GM23338 (cell line): ENCODE results near the gene APPL2. TPM values are rescaled to one million over a fixed set of nuclear protein-coding genes. Genes with fewer than 3 reads are reported as not detected.

ENCODE experiments used
- ATAC-seq: fragments of 200-7000 bp; cut with Tn5 transposase; 3 replicates; pipeline ENCODE4 v1.9.1; 2020
- DNase-seq: peaks from one replicate; pipeline ENCODE4 v3.0.0-alpha.2; 2015; ENCODE audit warnings: low spot score
- H2AFZ ChIP-seq: fragments of 200-600 bp; sonication (generic); 2 replicates; pipeline ENCODE4 v1.8.0; 2016; ENCODE audit warnings: antibody characterized with exemption, mild to moderate bottlenecking, moderate library complexity
- H3F3A ChIP-seq: fragments of 200-600 bp; sonication (generic); replicated peaks from 2 replicates; pipeline ENCODE4 v1.8.0; 2017; ENCODE audit warnings: antibody characterized with exemption, mixed run types, low read depth
- H3K27ac ChIP-seq: fragments of 200-600 bp; sonication (generic); 2 replicates; pipeline ENCODE4 v1.6.1; 2016; ENCODE audit warnings: low read depth
- H3K27me3 ChIP-seq: fragments of 200-600 bp; sonication (generic); 2 replicates; pipeline ENCODE4 v1.8.0; 2016; ENCODE audit warnings: mild to moderate bottlenecking, mixed run types, moderate library complexity; ENCODE audit not compliant: insufficient read depth
- H3K36me3 ChIP-seq: fragments of 200-600 bp; sonication (generic); 2 replicates; pipeline ENCODE4 v1.8.0; 2016; ENCODE audit warnings: mild to moderate bottlenecking; ENCODE audit not compliant: insufficient read depth
- H3K4me1 ChIP-seq: fragments of 200-600 bp; sonication (generic); 2 replicates; pipeline ENCODE4 v1.8.0; 2016; ENCODE audit warnings: mild to moderate bottlenecking, moderate library complexity; ENCODE audit not compliant: insufficient read depth
- H3K4me2 ChIP-seq: fragments of 200-600 bp; sonication (generic); 2 replicates; pipeline ENCODE4 v1.7.1; 2017; ENCODE audit warnings: mixed run types
- H3K4me3 ChIP-seq: fragments of 200-600 bp; sonication (generic); 2 replicates; pipeline ENCODE4 v1.6.1; 2016; ENCODE audit warnings: mixed run types
- H3K79me2 ChIP-seq: fragments of 200-600 bp; sonication (generic); replicated peaks from 2 replicates; pipeline ENCODE4 v1.8.0; 2017; ENCODE audit warnings: mild to moderate bottlenecking; ENCODE audit not compliant: insufficient read depth
- H3K9me2 ChIP-seq: fragments of 200-600 bp; sonication (generic); 2 replicates; pipeline ENCODE4 v1.8.0; 2017; ENCODE audit not compliant: insufficient read depth
- H4K20me1 ChIP-seq: fragments of 200-600 bp; sonication (generic); replicated peaks from 2 replicates; pipeline ENCODE4 v1.8.0; 2017; ENCODE audit warnings: mild to moderate bottlenecking; ENCODE audit not compliant: insufficient read depth
- H3K27ac Mint-ChIP-seq: 2 replicates; pipeline ENCODE4 v1.8.0; 2020; ENCODE audit warnings: inconsistent platforms, mild to moderate bottlenecking, moderate library complexity, mixed read lengths
- H3K27me3 Mint-ChIP-seq: 3 replicates; pipeline ENCODE4 v1.8.0; 2022; ENCODE audit warnings: low read depth, mild to moderate bottlenecking, moderate library complexity, mixed read lengths, inconsistent platforms; ENCODE audit not compliant: insufficient read depth, poor library complexity
- H3K36me3 Mint-ChIP-seq: 3 replicates; pipeline ENCODE4 v1.8.0; 2021; ENCODE audit warnings: low read depth, mild to moderate bottlenecking, inconsistent platforms, moderate library complexity, mixed read lengths
- H3K4me1 Mint-ChIP-seq: 3 replicates; pipeline ENCODE4 v1.8.0; 2020; ENCODE audit warnings: mild to moderate bottlenecking, inconsistent platforms, mixed read lengths
- H3K4me3 Mint-ChIP-seq: 3 replicates; pipeline ENCODE4 v1.8.0; 2021; ENCODE audit warnings: moderate library complexity, mild to moderate bottlenecking, inconsistent platforms, mixed read lengths
- H3K9me3 Mint-ChIP-seq: 3 replicates; pipeline ENCODE4 v1.8.0; 2020; ENCODE audit warnings: moderate library complexity, mild to moderate bottlenecking, inconsistent platforms, mixed read lengths
- CREB1 ChIP-seq: fragments of 250-450 bp; sonication (Bioruptor Pico); IDR thresholded peaks from 2 replicates; pipeline ENCODE4 v1.5.0; 2020; ENCODE audit warnings: low read depth, mild to moderate bottlenecking, moderate library complexity
- EZH2 ChIP-seq: fragments of 200-600 bp; sonication (generic); IDR thresholded peaks from one replicate; pipeline ENCODE4 v1.8.0; 2017; ENCODE audit warnings: antibody characterized with exemption, mild to moderate bottlenecking, low read depth; ENCODE audit not compliant: unreplicated experiment
- EZH2phosphoT487 ChIP-seq: fragments of 200-600 bp; sonication (generic); IDR thresholded peaks from one replicate; pipeline ENCODE4 v1.8.1; 2018; ENCODE audit warnings: antibody characterized with exemption; ENCODE audit not compliant: unreplicated experiment
- NANOG ChIP-seq: IDR thresholded peaks from 2 replicates; pipeline ENCODE4 v1.6.1; 2016; ENCODE audit warnings: antibody characterized with exemption, borderline replicate concordance
- POLR2AphosphoS5 ChIP-seq: IDR thresholded peaks from 2 replicates; pipeline ENCODE4 v1.6.1; 2016; ENCODE audit warnings: antibody characterized with exemption, low read depth
- STAT1 ChIP-seq: IDR thresholded peaks from one replicate; pipeline ENCODE4 v1.6.1; 2016; ENCODE audit warnings: antibody characterized with exemption; ENCODE audit not compliant: unreplicated experiment
- ZNF114 ChIP-seq: fragments of 250-450 bp; sonication (Bioruptor Pico); IDR thresholded peaks from 2 replicates; pipeline ENCODE4 v1.5.0; 2020; ENCODE audit warnings: mild to moderate bottlenecking, moderate library complexity
- ZNF331 ChIP-seq: fragments of 250-450 bp; sonication (Bioruptor Pico); IDR thresholded peaks from 2 replicates; pipeline ENCODE4 v1.5.0; 2020; ENCODE audit warnings: low read depth, mild to moderate bottlenecking, moderate library complexity
- polyA plus RNA-seq: library from polyadenylated mRNA; unstranded; fragments of >200 nt; fragmentation: Nextera tagmentation; extraction: Ambion mirVana; gene quantifications from 2 replicates; pipeline ENCODE4 v1.2.1, GENCODE V29; 2016
- total RNA-seq: library from RNA; depleted of rRNA; stranded (reverse); fragments of >200 nt; shearing (Covaris generic); gene quantifications from 2 replicates; pipeline ENCODE4 v1.2.3, GENCODE V29; 2014
- TF ChIP-seq, protein P1 (sequence below): IDR thresholded peaks from 2 replicates; pipeline ENCODE4 v1.6.1; 2016; ENCODE audit warnings: antibody characterized with exemption
- TF ChIP-seq, protein P2 (sequence below): IDR thresholded peaks from one replicate; pipeline ENCODE4 v1.6.1; 2018; ENCODE audit warnings: antibody characterized with exemption; ENCODE audit not compliant: unreplicated experiment

APPL2 gene
- total and polyA plus RNA-seq, 2 experiments from 2014 or later = 9.3 to 17.4 TPM

DNA sequence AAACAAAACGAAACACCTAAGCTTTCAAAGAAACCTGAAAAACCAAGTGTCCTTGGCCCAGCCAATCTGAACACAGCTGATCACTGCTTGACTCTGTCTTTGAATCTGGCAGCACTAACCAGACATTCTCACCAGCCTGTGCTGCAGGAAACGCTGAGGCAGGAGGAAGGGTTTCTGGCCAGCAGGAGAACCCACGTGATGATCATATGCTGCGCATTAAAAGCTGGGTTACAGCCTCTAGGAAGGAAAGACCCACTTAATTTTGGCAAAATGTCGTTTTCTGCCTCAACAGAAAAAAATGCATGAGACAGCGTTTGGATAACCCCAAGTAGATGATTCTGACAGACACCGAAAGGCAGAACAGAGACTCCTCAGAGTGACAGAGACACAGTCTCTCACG, 9.8 kb downstream of the APPL2 start (continued):
- TF ChIP-seq ZNF114 (CRISPR knock-in tag) = no peak
- TF ChIP-seq STAT1 = no peak
- TF ChIP-seq, protein P1, sequence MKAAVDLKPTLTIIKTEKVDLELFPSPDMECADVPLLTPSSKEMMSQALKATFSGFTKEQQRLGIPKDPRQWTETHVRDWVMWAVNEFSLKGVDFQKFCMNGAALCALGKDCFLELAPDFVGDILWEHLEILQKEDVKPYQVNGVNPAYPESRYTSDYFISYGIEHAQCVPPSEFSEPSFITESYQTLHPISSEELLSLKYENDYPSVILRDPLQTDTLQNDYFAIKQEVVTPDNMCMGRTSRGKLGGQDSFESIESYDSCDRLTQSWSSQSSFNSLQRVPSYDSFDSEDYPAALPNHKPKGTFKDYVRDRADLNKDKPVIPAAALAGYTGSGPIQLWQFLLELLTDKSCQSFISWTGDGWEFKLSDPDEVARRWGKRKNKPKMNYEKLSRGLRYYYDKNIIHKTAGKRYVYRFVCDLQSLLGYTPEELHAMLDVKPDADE = no peak
- TF ChIP-seq, protein P2, sequence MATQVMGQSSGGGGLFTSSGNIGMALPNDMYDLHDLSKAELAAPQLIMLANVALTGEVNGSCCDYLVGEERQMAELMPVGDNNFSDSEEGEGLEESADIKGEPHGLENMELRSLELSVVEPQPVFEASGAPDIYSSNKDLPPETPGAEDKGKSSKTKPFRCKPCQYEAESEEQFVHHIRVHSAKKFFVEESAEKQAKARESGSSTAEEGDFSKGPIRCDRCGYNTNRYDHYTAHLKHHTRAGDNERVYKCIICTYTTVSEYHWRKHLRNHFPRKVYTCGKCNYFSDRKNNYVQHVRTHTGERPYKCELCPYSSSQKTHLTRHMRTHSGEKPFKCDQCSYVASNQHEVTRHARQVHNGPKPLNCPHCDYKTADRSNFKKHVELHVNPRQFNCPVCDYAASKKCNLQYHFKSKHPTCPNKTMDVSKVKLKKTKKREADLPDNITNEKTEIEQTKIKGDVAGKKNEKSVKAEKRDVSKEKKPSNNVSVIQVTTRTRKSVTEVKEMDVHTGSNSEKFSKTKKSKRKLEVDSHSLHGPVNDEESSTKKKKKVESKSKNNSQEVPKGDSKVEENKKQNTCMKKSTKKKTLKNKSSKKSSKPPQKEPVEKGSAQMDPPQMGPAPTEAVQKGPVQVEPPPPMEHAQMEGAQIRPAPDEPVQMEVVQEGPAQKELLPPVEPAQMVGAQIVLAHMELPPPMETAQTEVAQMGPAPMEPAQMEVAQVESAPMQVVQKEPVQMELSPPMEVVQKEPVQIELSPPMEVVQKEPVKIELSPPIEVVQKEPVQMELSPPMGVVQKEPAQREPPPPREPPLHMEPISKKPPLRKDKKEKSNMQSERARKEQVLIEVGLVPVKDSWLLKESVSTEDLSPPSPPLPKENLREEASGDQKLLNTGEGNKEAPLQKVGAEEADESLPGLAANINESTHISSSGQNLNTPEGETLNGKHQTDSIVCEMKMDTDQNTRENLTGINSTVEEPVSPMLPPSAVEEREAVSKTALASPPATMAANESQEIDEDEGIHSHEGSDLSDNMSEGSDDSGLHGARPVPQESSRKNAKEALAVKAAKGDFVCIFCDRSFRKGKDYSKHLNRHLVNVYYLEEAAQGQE = no peak
- TF ChIP-seq POLR2AphosphoS5 = no peak

DNA sequence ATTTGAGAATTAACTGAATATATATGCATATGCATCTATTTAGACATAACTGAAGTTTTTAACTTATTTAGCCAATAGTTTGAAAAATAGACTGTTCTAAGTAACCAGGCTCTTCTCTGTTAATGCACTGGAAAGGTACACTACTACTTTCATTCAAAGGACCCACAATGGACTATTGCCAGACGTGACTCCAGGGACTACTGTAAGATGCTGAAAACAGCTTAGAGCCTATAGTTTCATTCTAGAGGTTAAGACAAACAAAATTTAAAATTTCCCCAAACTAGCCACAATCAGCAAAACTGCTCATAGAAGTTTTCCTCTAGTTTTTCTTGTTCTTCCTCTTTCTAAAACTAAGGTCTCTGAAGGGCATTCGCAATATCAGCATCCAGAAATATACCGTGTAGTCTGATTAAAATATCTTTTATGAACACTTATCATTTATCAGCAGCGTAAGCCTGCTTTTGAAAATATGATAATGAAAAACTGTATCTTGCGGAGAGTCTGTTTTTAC, 10.4 kb downstream of the APPL2 start:
- Histone ChIP-seq H3K79me2 (peaks cover 8% of the 10 kb centered on the region), H3K4me3 (no peak overlapping the region), H3F3A (no peaks in the 10 kb centered on the region), H3K4me1 (peaks cover 6% of the 10 kb centered on the region), H3K27me3 (no peaks in the 10 kb centered on the region), H3K27ac (no peak overlapping the region), H3K9me2 (no peaks in the 10 kb centered on the region), H2AFZ (no peak overlapping the region), H4K20me1 (no peaks in the 10 kb centered on the region), H3K36me3 (no peaks in the 10 kb centered on the region; the same call in 1 of the 2 replicates), H3K4me2 (no peak overlapping the region)
- TF ChIP-seq ZNF331 (CRISPR knock-in tag) (no peak), STAT1 (no peak)
- Mint-ChIP-seq H3K27me3 (peaks cover 1% of the 10 kb centered on the region), H3K27ac (no peak overlapping the region), H3K36me3 (peaks cover 13% of the 10 kb centered on the region), H3K9me3 (no peaks in the 10 kb centered on the region), H3K4me1 (peaks cover 11% of the 10 kb centered on the region), H3K4me3 (no peak overlapping the region)
- ATAC-seq (no peak), DNase-seq (no peak)

DNA sequence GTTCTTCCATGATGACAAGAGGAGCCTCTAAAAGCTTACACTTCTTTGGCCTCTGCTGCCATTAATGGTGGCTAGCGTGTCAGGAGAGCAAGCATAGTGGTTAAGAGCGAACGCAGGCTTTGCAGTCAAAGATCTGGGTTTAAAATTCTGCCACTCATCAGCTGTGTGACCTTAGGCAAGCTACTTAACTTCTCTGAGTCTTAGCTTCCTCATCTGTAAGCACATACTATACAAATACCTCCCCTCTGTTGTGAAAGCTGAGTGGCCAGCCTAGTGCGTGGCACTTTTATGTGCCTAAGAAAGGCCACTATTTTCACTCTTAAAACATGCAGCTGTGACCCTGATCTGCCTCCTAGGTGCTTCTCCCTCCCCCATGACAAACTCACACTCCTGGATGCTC, 11.6 kb downstream of the APPL2 start:
- no peaks in the 10 kb centered on the region for H3K9me3 Mint-ChIP-seq
- H3K79me2 ChIP-seq = no peaks in the 10 kb centered on the region
- ATAC-seq = no peak
- TF ChIP-seq EZH2phosphoT487 (no peak), POLR2AphosphoS5 (no peak), EZH2 (no peak), CREB1 (CRISPR knock-in tag) (no peak), ZNF114 (CRISPR knock-in tag) (no peak), NANOG (no peak)
- TF ChIP-seq, protein P2 = no peak

More for the DNA sequence above, 11.6 kb downstream of the APPL2 start:
- Mint-ChIP-seq H3K4me1 (peaks cover 11% of the 10 kb centered on the region), H3K27me3 (no peaks in the 10 kb centered on the region), H3K4me3 (no peak overlapping the region), H3K36me3 (peaks cover 13% of the 10 kb centered on the region), H3K27ac (no peak overlapping the region)
- H4K20me1 ChIP-seq = no peaks in the 10 kb centered on the region; the same call in 1 of the 2 replicates
- peaks cover 6% of the 10 kb centered on the region for H3K4me1 ChIP-seq
- H3K27me3 ChIP-seq = no peaks in the 10 kb centered on the region
- H3K4me2 ChIP-seq = no peak overlapping the region
- no peaks in the 10 kb centered on the region for H3F3A ChIP-seq
- no peaks in the 10 kb centered on the region; the same call in 1 of the 2 replicates for H3K36me3 ChIP-seq
- no peaks in the 10 kb centered on the region for H3K9me2 ChIP-seq
- H2AFZ ChIP-seq = no peak overlapping the region
- no peak overlapping the region for H3K27ac ChIP-seq
- no peak for DNase-seq
- H3K4me3 ChIP-seq = no peak overlapping the region
